Esophagus squamous epithelium (tissue), 5 donors: ENCODE results near the gene RAB15. TPM values are rescaled to one million over a fixed set of nuclear protein-coding genes. Genes with fewer than 3 reads are reported as not detected.

Source experiments
- DNase-seq: peaks from one replicate; lab custom pipeline; 2025; lab: John Stamatoyannopoulos, UW
- H3K27ac ChIP-seq, 4 donors: fragments of 200-600 bp; sonication (generic); one replicate each; pipeline ENCODE4 v1.5.1; 2016 to 2019; ENCODE audit warnings: mild to moderate bottlenecking in 1 of 4
- H3K27me3 ChIP-seq, 4 donors: fragments of 200-600 bp; sonication (generic); 1 replicate in 3 of 4; 2 replicates in 1 of 4; pipeline versions ENCODE4 v1.5.1 to v1.6.0; 2017 to 2021; ENCODE audit warnings: antibody characterized with exemption in 1 of 4
- H3K36me3 ChIP-seq, 3 donors: fragments of 200-600 bp; sonication (generic); one replicate each; pipeline ENCODE4 v1.5.1; 2016 to 2019
- H3K4me1 ChIP-seq, 3 donors: fragments of 200-600 bp; sonication (generic); one replicate each; pipeline ENCODE4 v1.5.1; 2017 to 2019
- H3K4me3 ChIP-seq, 4 donors: fragments of 200-600 bp; sonication (generic); 1 replicate in 3 of 4; 2 replicates in 1 of 4; pipeline ENCODE4 v1.5.1; 2016 to 2019; ENCODE audit warnings: mild to moderate bottlenecking in 2 of 4, moderate library complexity in 1 of 4
- H3K9me3 ChIP-seq, 3 donors: fragments of 200-600 bp; sonication (generic); one replicate each; pipeline ENCODE4 v1.5.1; 2016 to 2019
- CTCF ChIP-seq, 6 experiments: fragments of 450-650 bp in 4 of 6; fragments of 200-600 bp in 2 of 6; sonication (generic) in 2 of 6; IDR thresholded peaks; one replicate each; pipeline ENCODE4 v1.5.1; 2016 to 2019; ENCODE audit warnings: antibody characterized with exemption in 6 of 6, mild to moderate bottlenecking in 4 of 6, moderate library complexity in 4 of 6
- POLR2A ChIP-seq, 4 donors: fragments of 450-650 bp; IDR thresholded peaks; one replicate each; pipeline ENCODE4 v1.6.1; 2017; ENCODE audit warnings: antibody characterized with exemption in 4 of 4, mild to moderate bottlenecking in 4 of 4, moderate library complexity in 3 of 4
- WGBS, 2 donors: methylation state at CpG; one replicate each; pipeline ENCODE4 v1.1.5; 2018; 5-methylcytosine and 5-hydroxymethylcytosine counted together
- intact Hi-C: fragments of 100-400 bp; cut with DNase I; formaldehyde crosslinking; loops from one replicate; pipeline ENCODE4 v1.15.0; 2022
- total RNA-seq, 4 donors: library from RNA; depleted of rRNA; stranded (reverse); fragments of >200 nt; gene quantifications; one replicate each; pipeline ENCODE4 v1.1.0, GENCODE V29; 2016
- donor health status: DM: yes; HTN: yes; CAD: no.

The RAB15 gene
- total RNA-seq, 4 donors from 2014 or later = 2.5 to 7.0 (median 5.2) TPM

GRCh38 chr14:64934338-64934929, 37.7 kb downstream of the RAB15 start:
- Histone ChIP-seq H3K36me3 (peaks cover 0 to 83% (median 8%) of the 10 kb centered on the region in 3 donors), H3K4me1 (peaks cover 0 to 58% (median 8%) of the 10 kb centered on the region in 3 donors), H3K27ac (no peak overlapping the region), H3K4me3 (no peak overlapping the region), H3K27me3 (no peaks in the 10 kb centered on the region), H3K9me3 (no peaks in the 10 kb centered on the region)
- WGBS, 2 donors = 40 to 60% methylated on average over 1 of the region's 1 CpG
- intact Hi-C loops = no loop called here
- no peak for DNase-seq
- TF ChIP-seq CTCF (IDR thresholded peaks at IDR 0.05) = no peak

GRCh38 chr14:64932231-64932630, 39.9 kb downstream of the RAB15 start:
- intact Hi-C loops = no loop called here
- no peak overlapping the region for H3K4me3 ChIP-seq
- TF ChIP-seq CTCF (IDR thresholded peaks at IDR 0.05) = no peak
- no peak for TF ChIP-seq POLR2A (IDR thresholded peaks at IDR 0.05)
- H3K27ac ChIP-seq = no peak overlapping the region
- H3K36me3 ChIP-seq = peaks cover 0 to 83% (median 8%) of the 10 kb centered on the region in 3 donors
- H3K27me3 ChIP-seq = no peaks in the 10 kb centered on the region
- H3K4me1 ChIP-seq = peaks cover 0 to 52% (median 10%) of the 10 kb centered on the region in 3 donors
- DNase-seq = no peak
- no peaks in the 10 kb centered on the region for H3K9me3 ChIP-seq

GRCh38 chr14:64931123-64931522, 41.0 kb downstream of the RAB15 start:
- peaks cover 0 to 95% (median 8%) of the 10 kb centered on the region in 3 donors for H3K36me3 ChIP-seq

GRCh38 chr14:64930085-64930843, 41.9 kb downstream of the RAB15 start:
- peak overlapping the region in 3 of 4 donors; percentile 22 to 40 (median 36) for H3K27ac ChIP-seq
- peaks cover 0 to 98% (median 6%) of the 10 kb centered on the region in 3 donors for H3K36me3 ChIP-seq
- TF ChIP-seq CTCF (IDR thresholded peaks at IDR 0.05) = no peak
- no peak for TF ChIP-seq POLR2A (IDR thresholded peaks at IDR 0.05)
- H3K4me1 ChIP-seq = peaks cover 0 to 39% (median 6%) of the 10 kb centered on the region in 3 donors
- H3K4me3 ChIP-seq = no peak overlapping the region
- intact Hi-C loops = no loop called here
- 57 to 61% methylated on average over 3 of the region's 3 CpGs for WGBS, 2 donors
- H3K9me3 ChIP-seq = no peaks in the 10 kb centered on the region
- DNase-seq = no peak
- no peaks in the 10 kb centered on the region for H3K27me3 ChIP-seq

More at GRCh38 chr14:64931123-64931522, 41.0 kb downstream of the RAB15 start:
- H3K4me1 ChIP-seq = peaks cover 0 to 43% (median 8%) of the 10 kb centered on the region in 3 donors
- intact Hi-C loops = no loop called here
- no peaks in the 10 kb centered on the region for H3K9me3 ChIP-seq
- TF ChIP-seq POLR2A (IDR thresholded peaks at IDR 0.05) (no peak), CTCF (IDR thresholded peaks at IDR 0.05) (no peak)
- no peaks in the 10 kb centered on the region for H3K27me3 ChIP-seq
- peak overlapping the region in 1 of 4 donors; percentile 40 for H3K27ac ChIP-seq
- no peak for DNase-seq
- no peak overlapping the region for H3K4me3 ChIP-seq
- WGBS, 2 donors = 86 to 100% methylated on average over 2 of the region's 2 CpGs

- H3K36me3 ChIP-seq = peaks cover 0 to 98% (median 15%) of the 10 kb centered on the region in 3 donors
- no peaks in the 10 kb centered on the region for H3K27me3 ChIP-seq
- TF ChIP-seq POLR2A (IDR thresholded peaks at IDR 0.05) (no peak), CTCF (IDR thresholded peaks at IDR 0.05) (no peak)
- no peak for DNase-seq
- H3K4me3 ChIP-seq = no peak overlapping the region
- H3K27ac ChIP-seq = peak overlapping the region in 2 of 4 donors; percentile 22 to 40
- intact Hi-C loops = no loop called here
- peaks cover 0 to 36% (median 6%) of the 10 kb centered on the region in 3 donors for H3K4me1 ChIP-seq
- 93 to 95% methylated on average over 3 of the region's 3 CpGs for WGBS, 2 donors
- H3K9me3 ChIP-seq = no peaks in the 10 kb centered on the region
Measured at GRCh38 chr14:64929014-64929359, 43.1 kb downstream of the RAB15 start.
